GM21390 (cell line): ENCODE data around the gene RPL4.

Experiments
- ATAC-seq: cut with Tn5 transposase; IDR thresholded peaks from one replicate; pipeline ENCODE4 v1.9.1; 2021; ENCODE audit not compliant: unreplicated experiment

The RPL4 gene

GRCh38 chr15:66459818-66460615 lies 44.6 kb downstream of the RPL4 start:
- ATAC-seq, result no peak

- ATAC-seq, result no peak
These were observed 48.4 kb downstream of the RPL4 start for GRCh38 chr15:66456211-66456610.

GRCh38 chr15:66454143-66454542 lies 50.5 kb downstream of the RPL4 start:
- ATAC-seq, result no peak

- no peak for ATAC-seq
These were observed 51.6 kb downstream of the RPL4 start for GRCh38 chr15:66452971-66453580.

GRCh38 chr15:66452420-66452819 lies 52.2 kb downstream of the RPL4 start:
- ATAC-seq, result no peak
